Smooth muscle cell (in vitro differentiated cells): ENCODE data around the gene ACTA1. TPM values are rescaled to one million over a fixed set of nuclear protein-coding genes. Genes with fewer than 3 reads are reported as not detected.
A peak's percentile ranks its signal among the peaks of the same experiment; 100 is the strongest.

Experiments
- DNase-seq: peaks from one replicate; lab custom pipeline; 2025; ENCODE audit not compliant: unreplicated experiment; lab: John Stamatoyannopoulos, UW
- H2AFZ ChIP-seq: fragments of 200-600 bp; sonication (generic); 2 replicates; pipeline ENCODE4 v1.6.0; 2016; ENCODE audit warnings: antibody characterized with exemption, low read depth, mild to moderate bottlenecking
- H3F3A ChIP-seq: fragments of 200-600 bp; sonication (generic); 2 replicates; pipeline ENCODE4 v1.6.0; 2017; ENCODE audit warnings: antibody characterized with exemption, low read depth
- H3K27ac ChIP-seq: fragments of 200-600 bp; sonication (generic); 2 replicates; pipeline ENCODE4 v1.5.1; 2016; ENCODE audit warnings: low read depth, mild to moderate bottlenecking
- H3K27me3 ChIP-seq: fragments of 200-600 bp; sonication (generic); 2 replicates; pipeline ENCODE4 v1.6.1; 2016; ENCODE audit warnings: low read depth, mild to moderate bottlenecking
- H3K36me3 ChIP-seq: fragments of 200-600 bp; sonication (generic); 2 replicates; pipeline ENCODE4 v1.5.1; 2016; ENCODE audit warnings: low read depth
- H3K4me1 ChIP-seq: fragments of 200-600 bp; sonication (generic); 2 replicates; pipeline ENCODE4 v1.5.1; 2016; ENCODE audit warnings: low read depth
- H3K4me2 ChIP-seq: fragments of 200-600 bp; sonication (generic); 2 replicates; pipeline ENCODE4 v1.6.0; 2016; ENCODE audit warnings: mild to moderate bottlenecking
- H3K4me3 ChIP-seq: fragments of 200-600 bp; sonication (generic); 2 replicates; pipeline ENCODE4 v1.5.1; 2016; ENCODE audit warnings: mild to moderate bottlenecking
- H3K79me2 ChIP-seq: fragments of 200-600 bp; sonication (generic); 2 replicates; pipeline ENCODE4 v1.6.0; 2016; ENCODE audit warnings: low read depth, mild to moderate bottlenecking
- H3K9ac ChIP-seq: fragments of 200-600 bp; sonication (generic); 2 replicates; pipeline ENCODE4 v1.6.0; 2016; ENCODE audit warnings: low read depth
- H3K9me3 ChIP-seq: fragments of 200-600 bp; sonication (generic); replicated peaks from 2 replicates; pipeline ENCODE4 v1.5.1; 2016; ENCODE audit warnings: low read depth
- H4K20me1 ChIP-seq: fragments of 200-600 bp; sonication (generic); 2 replicates; pipeline ENCODE4 v1.6.0; 2016; ENCODE audit warnings: low read depth
- CTCF ChIP-seq: fragments of 200-600 bp; sonication (generic); IDR thresholded peaks from 2 replicates; pipeline ENCODE4 v1.5.1; 2017; ENCODE audit warnings: borderline replicate concordance, mild to moderate bottlenecking, antibody characterized with exemption; ENCODE audit not compliant: insufficient read depth, poor library complexity, severe bottlenecking
- WGBS: methylation state at CpG from one replicate; pipeline ENCODE4 v1.1.7; 2016; ENCODE audit warnings: low lambda C conversion rate; 5-methylcytosine and 5-hydroxymethylcytosine counted together
- polyA plus RNA-seq: library from polyadenylated mRNA; unstranded; fragments of >200 nt; fragmentation: Nextera tagmentation; extraction: Ambion mirVana; gene quantifications from 2 replicates; pipeline ENCODE4 v1.2.1, GENCODE V29; 2016
- total RNA-seq: library from RNA; depleted of rRNA; stranded (reverse); fragments of >200 nt; gene quantifications from 2 replicates; pipeline ENCODE4 v1.2.3, GENCODE V29; 2014

Gene ACTA1
- 5.1 and 5.6 TPM in 2 replicates for total RNA-seq
- polyA plus RNA-seq = 3.7 and 28.1 TPM in 2 replicates

- peaks cover 35% of the 10 kb centered on the region for H3K27me3 ChIP-seq
- H2AFZ ChIP-seq = no peak within 1 kb of the TSS
- H3K79me2 ChIP-seq = no peaks in the 10 kb centered on the region
- no peaks in the 10 kb centered on the region for H3F3A ChIP-seq
- no peaks in the 10 kb centered on the region for H3K36me3 ChIP-seq
- H3K4me1 ChIP-seq = peaks cover 5% of the 10 kb centered on the region
- no peaks in the 10 kb centered on the region for H4K20me1 ChIP-seq
- no peak for DNase-seq
- TF ChIP-seq CTCF = no peak
- no peak within 1 kb of the TSS for H3K9ac ChIP-seq
- H3K27ac ChIP-seq = no peak within 1 kb of the TSS
- H3K4me3 ChIP-seq = peak within 1 kb of the TSS; percentile 2
- H3K4me2 ChIP-seq = peak within 1 kb of the TSS; percentile 77
- H3K9me3 ChIP-seq = no peaks in the 10 kb centered on the region
- 4% methylated on average over 39 of the region's 51 CpGs for WGBS
Measured at GRCh38 chr1:229434005-229434640, at the start of gene ACTA1. Gene ACTA1 (minus strand): TSS chr1:229434094. CDS start chr1:229433115, 979 bp downstream.

DNA sequence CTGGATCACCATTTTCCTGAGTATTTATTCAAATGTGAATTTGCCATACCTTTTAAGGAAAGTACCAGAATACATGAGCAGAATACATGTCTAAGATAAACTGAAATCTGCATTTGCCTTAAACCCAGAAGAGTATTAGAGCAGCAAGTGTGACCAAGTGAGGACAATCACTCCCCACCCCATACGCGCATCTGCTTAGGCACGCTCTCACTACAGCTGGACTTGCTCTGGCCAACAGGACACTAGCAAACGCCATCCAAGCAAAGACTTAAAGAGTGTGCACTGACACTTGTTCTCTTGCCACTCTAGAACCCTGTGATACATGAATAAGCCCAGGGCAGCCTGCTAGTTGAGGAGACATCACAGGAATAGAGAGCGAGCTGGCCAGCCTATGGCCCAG, 48.6 kb upstream of the ACTA1 start:
- Histone ChIP-seq H3K4me2 (no peak overlapping the region), H3K27ac (no peak overlapping the region), H3K36me3 (peaks cover 20% of the 10 kb centered on the region), H3K4me1 (no peaks in the 10 kb centered on the region), H3K79me2 (no peaks in the 10 kb centered on the region), H3K9me3 (no peaks in the 10 kb centered on the region), H3K27me3 (no peaks in the 10 kb centered on the region), H3K4me3 (no peak overlapping the region), H3F3A (peaks cover 18% of the 10 kb centered on the region), H3K9ac (no peak overlapping the region), H2AFZ (no peak overlapping the region), H4K20me1 (peaks cover 11% of the 10 kb centered on the region)
- no peak for TF ChIP-seq CTCF
- no peak for DNase-seq
- 95% methylated on average over 5 of the region's 5 CpGs for WGBS

GRCh38 chr1:229480495-229480894, 46.6 kb upstream of the ACTA1 start:
- WGBS = 93% methylated on average over 7 of the region's 7 CpGs
- no peak overlapping the region for H3K4me2 ChIP-seq
- H3F3A ChIP-seq = peaks cover 18% of the 10 kb centered on the region
- no peak for DNase-seq
- peaks cover 11% of the 10 kb centered on the region for H4K20me1 ChIP-seq
- no peak overlapping the region for H3K9ac ChIP-seq
- H3K36me3 ChIP-seq = peaks cover 20% of the 10 kb centered on the region
- no peak overlapping the region for H3K27ac ChIP-seq
- no peaks in the 10 kb centered on the region for H3K79me2 ChIP-seq
- H3K4me3 ChIP-seq = no peak overlapping the region
- TF ChIP-seq CTCF = no peak
- H3K9me3 ChIP-seq = no peaks in the 10 kb centered on the region
- no peak overlapping the region for H2AFZ ChIP-seq
- no peaks in the 10 kb centered on the region for H3K27me3 ChIP-seq
- H3K4me1 ChIP-seq = no peaks in the 10 kb centered on the region
